HEK293 (cell line): ENCODE results near the gene LHFPL6.

ENCODE experiments used
- CTCF ChIA-PET: fragments of 350-600 bp; formaldehyde crosslinking; extraction: SDS; loops from one replicate; lab custom pipeline; 2021; ENCODE audit warnings: antibody characterized with exemption; lab: Yijun Ruan, JAX
- POLR2A ChIA-PET: fragments of 300-600 bp; formaldehyde crosslinking; extraction: SDS; loops from one replicate; lab custom pipeline; 2020; ENCODE audit warnings: antibody characterized with exemption, inconsistent platforms; lab: Yijun Ruan, JAX
- H3K27ac ChIP-seq: fragments of 200-500 bp; sonication (Bioruptor generic); 2 replicates; pipeline ENCODE4 v1.5.1; 2014; ENCODE audit warnings: low read depth, low read length, control low read depth, inconsistent platforms; ENCODE audit errors: extremely low read depth
- H3K36me3 ChIP-seq, 2 experiments: fragments of 200-500 bp in 1 of 2; sonication (Bioruptor generic) in 1 of 2; 1 replicate in 1 of 2; 2 replicates in 1 of 2; pipeline ENCODE4 v1.5.1; 2014 to 2017; ENCODE audit warnings: inconsistent platforms in 2 of 2, low read length in 2 of 2; ENCODE audit not compliant: control insufficient read depth in 2 of 2, insufficient read depth in 1 of 2
- H3K4me1 ChIP-seq: fragments of 200-500 bp; sonication (Bioruptor generic); 2 replicates; pipeline ENCODE4 v1.5.1; 2014; ENCODE audit warnings: mild to moderate bottlenecking, low read length, inconsistent platforms; ENCODE audit not compliant: control insufficient read depth, insufficient read depth
- H3K4me3 ChIP-seq: 2 replicates; pipeline ENCODE4 v1.5.1; 2011; ENCODE audit warnings: low read depth, mild to moderate bottlenecking, control low read depth, low read length, moderate library complexity
- H3K9me3 ChIP-seq: fragments of 200-500 bp; sonication (Bioruptor generic); 2 replicates; pipeline ENCODE4 v1.5.1; 2014; ENCODE audit warnings: low read depth, low read length, inconsistent platforms; ENCODE audit not compliant: control insufficient read depth, insufficient read depth
- GLIS1 ChIP-seq: fragments of 450-650 bp; formaldehyde crosslinking; IDR thresholded peaks from 2 replicates; pipeline ENCODE4 v1.5.1; 2016; ENCODE audit warnings: missing biosample characterization, missing genetic modification characterization
- HOXD13 ChIP-seq: sonication (generic); formaldehyde crosslinking; IDR thresholded peaks from 2 replicates; pipeline ENCODE4 v1.8.0; 2022; ENCODE audit warnings: missing genetic modification reagents, borderline replicate concordance
- TRIM28 ChIP-seq: IDR thresholded peaks from 2 replicates; pipeline ENCODE4 v1.6.1; 2011; ENCODE audit warnings: low read length, control low read depth, borderline replicate concordance
- YY1 ChIP-seq: fragments of 450-650 bp; formaldehyde crosslinking; IDR thresholded peaks from 2 replicates; pipeline ENCODE4 v1.5.1; 2018; ENCODE audit warnings: missing biosample characterization, missing genetic modification characterization
- ZNF10 ChIP-seq: fragments of 450-650 bp; formaldehyde crosslinking; IDR thresholded peaks from 2 replicates; pipeline ENCODE4 v1.5.1; 2017; ENCODE audit warnings: missing biosample characterization, missing genetic modification characterization
- ZNF146 ChIP-seq: fragments of 450-650 bp; formaldehyde crosslinking; IDR thresholded peaks from 2 replicates; pipeline ENCODE4 v1.5.1; 2016; ENCODE audit warnings: missing biosample characterization, missing genetic modification characterization
- ZNF16 ChIP-seq: fragments of 450-650 bp; formaldehyde crosslinking; IDR thresholded peaks from 2 replicates; pipeline ENCODE4 v1.5.1; 2016; ENCODE audit warnings: low read depth, missing biosample characterization, missing genetic modification characterization
- ZNF266 ChIP-seq: fragments of 450-650 bp; formaldehyde crosslinking; IDR thresholded peaks from 2 replicates; pipeline ENCODE4 v1.5.1; 2016; ENCODE audit warnings: missing biosample characterization, missing genetic modification characterization, low read depth
- ZNF350 ChIP-seq: fragments of 450-650 bp; formaldehyde crosslinking; IDR thresholded peaks from 2 replicates; pipeline ENCODE4 v1.5.0; 2017; ENCODE audit warnings: missing biosample characterization, mild to moderate bottlenecking, missing genetic modification characterization
- ZNF558 ChIP-seq: fragments of 450-650 bp; formaldehyde crosslinking; IDR thresholded peaks from 2 replicates; pipeline ENCODE4 v1.5.1; 2016; ENCODE audit warnings: missing biosample characterization, missing genetic modification characterization
- ZNF660 ChIP-seq: fragments of 450-650 bp; IDR thresholded peaks from 2 replicates; pipeline ENCODE4 v1.5.1; 2018; ENCODE audit warnings: missing biosample characterization, mild to moderate bottlenecking, missing genetic modification characterization
- ZNF707 ChIP-seq: fragments of 450-650 bp; formaldehyde crosslinking; IDR thresholded peaks from 2 replicates; pipeline ENCODE4 v1.5.1; 2016; ENCODE audit warnings: missing biosample characterization, missing genetic modification characterization
- TF ChIP-seq, protein P1 (sequence below): fragments of 450-650 bp; formaldehyde crosslinking; IDR thresholded peaks from 2 replicates; pipeline ENCODE4 v1.5.1; 2016; ENCODE audit warnings: missing biosample characterization, missing genetic modification characterization, low read depth
- TF ChIP-seq, protein P2 (sequence below): fragments of 450-650 bp; formaldehyde crosslinking; IDR thresholded peaks from 2 replicates; pipeline ENCODE4 v1.5.1; 2016; ENCODE audit warnings: missing biosample characterization, missing genetic modification characterization
- TF ChIP-seq, protein P3 (sequence below): fragments of 450-650 bp; formaldehyde crosslinking; IDR thresholded peaks from 2 replicates; pipeline ENCODE4 v1.5.1; 2016; ENCODE audit warnings: missing biosample characterization, missing genetic modification characterization
- TF ChIP-seq, protein P4 (sequence below): fragments of 450-650 bp; formaldehyde crosslinking; IDR thresholded peaks from 2 replicates; pipeline ENCODE4 v1.5.1; 2016; ENCODE audit warnings: missing biosample characterization, missing genetic modification characterization
- TF ChIP-seq, protein P5 (sequence below): fragments of 450-650 bp; formaldehyde crosslinking; IDR thresholded peaks from 2 replicates; pipeline ENCODE4 v1.5.1; 2016; ENCODE audit warnings: missing biosample characterization, missing genetic modification characterization, borderline replicate concordance
- TF ChIP-seq, protein P6 (sequence below): fragments of 450-650 bp; formaldehyde crosslinking; IDR thresholded peaks from 2 replicates; pipeline ENCODE4 v1.5.1; 2016; ENCODE audit warnings: missing biosample characterization, missing genetic modification characterization

The LHFPL6 gene

DNA sequence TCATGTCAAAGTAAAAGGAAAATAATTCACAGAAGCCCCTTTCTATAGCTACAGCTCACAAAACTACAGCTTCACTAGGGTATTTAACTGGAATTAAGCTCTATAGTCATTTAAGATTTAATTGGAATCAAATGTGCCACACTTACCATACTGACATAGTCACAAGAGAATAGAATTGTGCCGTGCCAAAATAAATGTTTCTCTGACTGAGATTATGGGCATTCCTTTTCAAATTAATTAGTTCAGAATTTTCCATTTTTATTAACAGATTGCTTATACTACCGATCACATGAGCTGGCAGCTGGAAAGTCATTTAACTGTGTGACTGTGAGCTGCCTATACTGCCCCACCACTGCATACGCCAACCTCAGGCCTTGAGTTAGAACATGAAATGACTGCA is 108.4 kb downstream of the LHFPL6 start:
- no peaks in the 10 kb centered on the region for H3K36me3 ChIP-seq
- POLR2A ChIA-PET, result no interaction called here
- H3K4me1 ChIP-seq, result no peaks in the 10 kb centered on the region
- H3K27ac ChIP-seq, result no peak overlapping the region
- no peak overlapping the region for H3K4me3 ChIP-seq
- CTCF ChIA-PET, result no interaction called here
- TF ChIP-seq, protein P1, sequence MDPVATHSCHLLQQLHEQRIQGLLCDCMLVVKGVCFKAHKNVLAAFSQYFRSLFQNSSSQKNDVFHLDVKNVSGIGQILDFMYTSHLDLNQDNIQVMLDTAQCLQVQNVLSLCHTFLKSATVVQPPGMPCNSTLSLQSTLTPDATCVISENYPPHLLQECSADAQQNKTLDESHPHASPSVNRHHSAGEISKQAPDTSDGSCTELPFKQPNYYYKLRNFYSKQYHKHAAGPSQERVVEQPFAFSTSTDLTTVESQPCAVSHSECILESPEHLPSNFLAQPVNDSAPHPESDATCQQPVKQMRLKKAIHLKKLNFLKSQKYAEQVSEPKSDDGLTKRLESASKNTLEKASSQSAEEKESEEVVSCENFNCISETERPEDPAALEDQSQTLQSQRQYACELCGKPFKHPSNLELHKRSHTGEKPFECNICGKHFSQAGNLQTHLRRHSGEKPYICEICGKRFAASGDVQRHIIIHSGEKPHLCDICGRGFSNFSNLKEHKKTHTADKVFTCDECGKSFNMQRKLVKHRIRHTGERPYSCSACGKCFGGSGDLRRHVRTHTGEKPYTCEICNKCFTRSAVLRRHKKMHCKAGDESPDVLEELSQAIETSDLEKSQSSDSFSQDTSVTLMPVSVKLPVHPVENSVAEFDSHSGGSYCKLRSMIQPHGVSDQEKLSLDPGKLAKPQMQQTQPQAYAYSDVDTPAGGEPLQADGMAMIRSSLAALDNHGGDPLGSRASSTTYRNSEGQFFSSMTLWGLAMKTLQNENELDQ, result no peak
- no peak for TF ChIP-seq HOXD13 (CRISPR knock-in tag)
- no peak for TF ChIP-seq ZNF266 (tag by site-specific recombination)
- TF ChIP-seq, protein P2, sequence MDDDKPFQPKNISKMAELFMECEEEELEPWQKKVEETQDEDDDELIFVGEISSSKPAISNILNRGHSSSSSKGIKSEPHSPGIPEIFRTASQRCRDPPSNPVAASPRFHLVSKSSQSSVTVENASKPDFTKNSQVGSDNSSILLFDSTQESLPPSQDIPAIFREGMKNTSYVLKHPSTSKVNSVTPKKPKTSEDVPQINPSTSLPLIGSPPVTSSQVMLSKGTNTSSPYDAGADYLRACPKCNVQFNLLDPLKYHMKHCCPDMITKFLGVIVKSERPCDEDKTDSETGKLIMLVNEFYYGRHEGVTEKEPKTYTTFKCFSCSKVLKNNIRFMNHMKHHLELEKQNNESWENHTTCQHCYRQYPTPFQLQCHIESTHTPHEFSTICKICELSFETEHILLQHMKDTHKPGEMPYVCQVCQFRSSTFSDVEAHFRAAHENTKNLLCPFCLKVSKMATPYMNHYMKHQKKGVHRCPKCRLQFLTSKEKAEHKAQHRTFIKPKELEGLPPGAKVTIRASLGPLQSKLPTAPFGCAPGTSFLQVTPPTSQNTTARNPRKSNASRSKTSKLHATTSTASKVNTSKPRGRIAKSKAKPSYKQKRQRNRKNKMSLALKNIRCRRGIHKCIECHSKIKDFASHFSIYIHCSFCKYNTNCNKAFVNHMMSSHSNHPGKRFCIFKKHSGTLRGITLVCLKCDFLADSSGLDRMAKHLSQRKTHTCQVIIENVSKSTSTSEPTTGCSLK (tag by site-specific recombination), result no peak
- TF ChIP-seq ZNF707, result no peak
- TF ChIP-seq ZNF146 (tag by site-specific recombination), result no peak
- no peak for TF ChIP-seq ZNF16
- TF ChIP-seq, protein P3, sequence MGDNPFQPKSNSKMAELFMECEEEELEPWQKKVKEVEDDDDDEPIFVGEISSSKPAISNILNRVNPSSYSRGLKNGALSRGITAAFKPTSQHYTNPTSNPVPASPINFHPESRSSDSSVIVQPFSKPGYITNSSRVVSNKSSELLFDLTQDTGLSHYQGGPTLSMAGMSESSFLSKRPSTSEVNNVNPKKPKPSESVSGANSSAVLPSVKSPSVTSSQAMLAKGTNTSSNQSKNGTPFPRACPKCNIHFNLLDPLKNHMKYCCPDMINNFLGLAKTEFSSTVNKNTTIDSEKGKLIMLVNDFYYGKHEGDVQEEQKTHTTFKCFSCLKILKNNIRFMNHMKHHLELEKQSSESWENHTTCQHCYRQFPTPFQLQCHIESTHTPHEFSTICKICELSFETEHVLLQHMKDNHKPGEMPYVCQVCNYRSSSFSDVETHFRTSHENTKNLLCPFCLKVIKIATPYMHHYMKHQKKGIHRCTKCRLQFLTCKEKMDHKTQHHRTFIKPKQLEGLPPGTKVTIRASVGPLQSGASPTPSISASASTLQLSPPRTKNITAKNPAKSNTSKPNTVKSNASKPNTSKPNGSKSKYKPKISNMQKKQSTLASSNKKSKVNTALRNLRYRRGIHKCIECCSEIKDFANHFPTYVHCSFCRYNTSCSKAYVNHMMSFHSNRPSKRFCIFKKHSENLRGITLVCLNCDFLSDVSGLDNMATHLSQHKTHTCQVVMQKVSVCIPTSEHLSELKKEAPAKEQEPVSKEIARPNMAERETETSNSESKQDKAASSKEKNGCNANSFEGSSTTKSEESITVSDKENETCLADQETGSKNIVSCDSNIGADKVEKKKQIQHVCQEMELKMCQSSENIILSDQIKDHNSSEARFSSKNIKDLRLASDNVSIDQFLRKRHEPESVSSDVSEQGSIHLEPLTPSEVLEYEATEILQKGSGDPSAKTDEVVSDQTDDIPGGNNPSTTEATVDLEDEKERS (tag by site-specific recombination), result no peak
- no peak for TF ChIP-seq TRIM28
- TF ChIP-seq ZNF660 (tag by site-specific recombination), result no peak
- no peak for TF ChIP-seq GLIS1 (tag by site-specific recombination)
- TF ChIP-seq, protein P4, sequence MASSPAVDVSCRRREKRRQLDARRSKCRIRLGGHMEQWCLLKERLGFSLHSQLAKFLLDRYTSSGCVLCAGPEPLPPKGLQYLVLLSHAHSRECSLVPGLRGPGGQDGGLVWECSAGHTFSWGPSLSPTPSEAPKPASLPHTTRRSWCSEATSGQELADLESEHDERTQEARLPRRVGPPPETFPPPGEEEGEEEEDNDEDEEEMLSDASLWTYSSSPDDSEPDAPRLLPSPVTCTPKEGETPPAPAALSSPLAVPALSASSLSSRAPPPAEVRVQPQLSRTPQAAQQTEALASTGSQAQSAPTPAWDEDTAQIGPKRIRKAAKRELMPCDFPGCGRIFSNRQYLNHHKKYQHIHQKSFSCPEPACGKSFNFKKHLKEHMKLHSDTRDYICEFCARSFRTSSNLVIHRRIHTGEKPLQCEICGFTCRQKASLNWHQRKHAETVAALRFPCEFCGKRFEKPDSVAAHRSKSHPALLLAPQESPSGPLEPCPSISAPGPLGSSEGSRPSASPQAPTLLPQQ (tag by site-specific recombination), result no peak
- TF ChIP-seq, protein P5, sequence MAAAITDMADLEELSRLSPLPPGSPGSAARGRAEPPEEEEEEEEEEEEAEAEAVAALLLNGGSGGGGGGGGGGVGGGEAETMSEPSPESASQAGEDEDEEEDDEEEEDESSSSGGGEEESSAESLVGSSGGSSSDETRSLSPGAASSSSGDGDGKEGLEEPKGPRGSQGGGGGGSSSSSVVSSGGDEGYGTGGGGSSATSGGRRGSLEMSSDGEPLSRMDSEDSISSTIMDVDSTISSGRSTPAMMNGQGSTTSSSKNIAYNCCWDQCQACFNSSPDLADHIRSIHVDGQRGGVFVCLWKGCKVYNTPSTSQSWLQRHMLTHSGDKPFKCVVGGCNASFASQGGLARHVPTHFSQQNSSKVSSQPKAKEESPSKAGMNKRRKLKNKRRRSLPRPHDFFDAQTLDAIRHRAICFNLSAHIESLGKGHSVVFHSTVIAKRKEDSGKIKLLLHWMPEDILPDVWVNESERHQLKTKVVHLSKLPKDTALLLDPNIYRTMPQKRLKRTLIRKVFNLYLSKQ (tag by site-specific recombination), result no peak
- TF ChIP-seq YY1 (tag by site-specific recombination), result no peak
- TF ChIP-seq, protein P6, sequence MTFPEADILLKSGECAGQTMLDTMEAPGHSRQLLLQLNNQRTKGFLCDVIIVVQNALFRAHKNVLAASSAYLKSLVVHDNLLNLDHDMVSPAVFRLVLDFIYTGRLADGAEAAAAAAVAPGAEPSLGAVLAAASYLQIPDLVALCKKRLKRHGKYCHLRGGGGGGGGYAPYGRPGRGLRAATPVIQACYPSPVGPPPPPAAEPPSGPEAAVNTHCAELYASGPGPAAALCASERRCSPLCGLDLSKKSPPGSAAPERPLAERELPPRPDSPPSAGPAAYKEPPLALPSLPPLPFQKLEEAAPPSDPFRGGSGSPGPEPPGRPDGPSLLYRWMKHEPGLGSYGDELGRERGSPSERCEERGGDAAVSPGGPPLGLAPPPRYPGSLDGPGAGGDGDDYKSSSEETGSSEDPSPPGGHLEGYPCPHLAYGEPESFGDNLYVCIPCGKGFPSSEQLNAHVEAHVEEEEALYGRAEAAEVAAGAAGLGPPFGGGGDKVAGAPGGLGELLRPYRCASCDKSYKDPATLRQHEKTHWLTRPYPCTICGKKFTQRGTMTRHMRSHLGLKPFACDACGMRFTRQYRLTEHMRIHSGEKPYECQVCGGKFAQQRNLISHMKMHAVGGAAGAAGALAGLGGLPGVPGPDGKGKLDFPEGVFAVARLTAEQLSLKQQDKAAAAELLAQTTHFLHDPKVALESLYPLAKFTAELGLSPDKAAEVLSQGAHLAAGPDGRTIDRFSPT, result no peak
- TF ChIP-seq ZNF10, result no peak
- no peak for TF ChIP-seq ZNF558
- no peak for TF ChIP-seq ZNF350 (tag by site-specific recombination)
- H3K9me3 ChIP-seq, result no peaks in the 10 kb centered on the region
